ENCODE measurements around the gene ECT2.
"Not testable (repeated sequence)": the region's sequence is repeated elsewhere in the genome, so short reads cannot be mapped to it uniquely, and the experiment has no call there.

The ECT2 gene

GRCh38 chr3:172855037-172855436 lies 104.5 kb downstream of the ECT2 start:
- no peak for DNase-seq (ENCODE audit: low read depth in 3 of 3, low spot score in 1 of 3)

- DNase-seq (ENCODE audit: low read depth in 3 of 3, low spot score in 1 of 3) = no peak
Observed at GRCh38 chr3:172856795-172857742, 106.5 kb downstream of the ECT2 start.

DNA sequence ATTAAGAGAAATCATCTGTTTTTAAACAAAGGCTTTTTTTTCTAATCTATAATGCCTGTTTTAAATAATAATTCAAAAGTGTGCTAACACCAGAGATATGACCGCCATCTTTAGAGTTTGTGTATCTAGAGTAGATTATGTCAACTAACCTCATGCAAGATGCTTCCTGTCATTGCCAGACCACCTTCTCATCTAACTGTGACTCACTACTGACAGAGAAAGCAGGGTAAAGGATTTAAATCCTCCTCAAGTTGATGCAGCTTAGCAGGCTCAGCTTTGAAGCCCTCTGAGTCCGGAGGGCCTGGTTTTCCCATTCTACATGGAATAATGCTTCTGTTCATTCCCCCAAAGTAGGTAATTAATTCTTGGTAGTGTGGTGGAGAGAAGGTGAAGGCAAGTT lies 108.5 kb downstream of the ECT2 start:
- DNase-seq (ENCODE audit: low read depth in 3 of 3, low spot score in 1 of 3) = no peak

DNA sequence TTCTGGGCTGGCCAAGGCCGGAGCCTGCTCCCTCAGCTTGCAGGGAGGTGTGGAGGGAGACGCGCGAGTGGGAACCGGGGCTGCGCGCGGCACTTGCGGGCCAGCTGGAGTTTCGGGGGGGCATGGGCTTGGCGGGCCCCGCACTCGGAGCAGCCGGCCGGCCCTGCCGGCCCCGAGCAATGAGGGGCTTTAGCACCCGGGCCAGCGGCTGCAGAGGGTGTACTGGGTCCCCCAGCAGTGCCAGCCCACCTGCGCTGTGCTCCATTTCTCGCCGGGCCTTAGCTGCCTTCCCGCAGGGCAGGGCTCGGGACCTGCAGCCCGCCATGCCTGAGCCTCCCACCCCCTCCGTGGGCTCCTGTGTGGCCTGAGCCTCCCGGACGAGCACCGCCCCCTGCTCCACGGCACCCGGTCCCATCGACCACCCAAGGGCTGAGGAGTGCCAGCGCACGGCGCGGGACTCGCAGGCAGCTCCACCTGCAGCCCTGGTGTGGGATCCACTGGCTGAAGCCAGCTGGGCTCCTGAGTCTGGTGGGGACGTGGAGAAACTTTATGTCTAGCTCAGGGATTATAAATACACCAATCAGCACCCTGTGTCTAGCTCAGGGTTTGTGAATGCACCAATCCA lies 116.3 kb downstream of the ECT2 start:
- not testable (repeated sequence) for DNase-seq (ENCODE audit: low read depth in 3 of 3, low spot score in 1 of 3)

- DNase-seq (ENCODE audit: low read depth in 3 of 3, low spot score in 1 of 3) = no peak
Observed at GRCh38 chr3:172868582-172869200, 118.2 kb downstream of the ECT2 start.

GRCh38 chr3:172869368-172869771 lies 118.8 kb downstream of the ECT2 start:
- no peak for DNase-seq (ENCODE audit: low read depth in 3 of 3, low spot score in 1 of 3)

- DNase-seq (ENCODE audit: low read depth in 3 of 3, low spot score in 1 of 3) = no peak
Observed at GRCh38 chr3:172869784-172870518, 119.4 kb downstream of the ECT2 start.
